IgD-negative memory B cell (primary cell): ENCODE results near the gene ZNF620. TPM values are rescaled to one million over a fixed set of nuclear protein-coding genes. Genes with fewer than 3 reads are reported as not detected.
"Not testable (repeated sequence)": the region's sequence is repeated elsewhere in the genome, so short reads cannot be mapped to it uniquely, and the experiment has no call there.

Experiments used
- H3K27ac Mint-ChIP-seq, 3 donors: one replicate each; pipeline ENCODE4 v1.8.0; 2020 to 2022; ENCODE audit warnings: mild to moderate bottlenecking in 3 of 3, mixed read lengths in 3 of 3, moderate library complexity in 1 of 3
- H3K27me3 Mint-ChIP-seq: one replicate; pipeline ENCODE4 v1.8.0; 2021; ENCODE audit warnings: mixed read lengths
- H3K36me3 Mint-ChIP-seq: one replicate; pipeline ENCODE4 v1.8.0; 2020; ENCODE audit warnings: mild to moderate bottlenecking, mixed read lengths
- H3K4me1 Mint-ChIP-seq, 3 donors: one replicate each; pipeline ENCODE4 v1.8.0; 2020 to 2022; ENCODE audit warnings: mixed read lengths in 3 of 3, mild to moderate bottlenecking in 1 of 3
- H3K4me3 Mint-ChIP-seq, 4 donors: one replicate each; pipeline ENCODE4 v1.8.0; 2020 to 2022; ENCODE audit warnings: mild to moderate bottlenecking in 4 of 4, mixed read lengths in 4 of 4, moderate library complexity in 3 of 4
- H3K9me3 Mint-ChIP-seq, 3 donors: one replicate each; pipeline ENCODE4 v1.8.0; 2020 to 2021; ENCODE audit warnings: mixed read lengths in 3 of 3, mild to moderate bottlenecking in 1 of 3
- polyA plus RNA-seq: library from polyadenylated mRNA; unstranded; fragments of 300-500 nt; fragmentation: Illumina TruSeq; gene quantifications from one replicate; pipeline ENCODE4 v1.2.3, GENCODE V29; 2021

ZNF620 gene
- polyA plus RNA-seq = 3.1 TPM

GRCh38 chr3:40505599-40506462, at the start of gene ZNF620:
Gene ZNF620 (plus strand): TSS chr3:40506039. CDS start chr3:40506353, 314 bp downstream.
- Mint-ChIP-seq H3K27me3 (no peaks in the 10 kb centered on the region), H3K36me3 (peaks cover 4% of the 10 kb centered on the region), H3K9me3 (no peaks in the 10 kb centered on the region)

GRCh38 chr3:40456279-40456939, 49.4 kb upstream of the ZNF620 start:
- no peaks in the 10 kb centered on the region for H3K36me3 Mint-ChIP-seq
- no peaks in the 10 kb centered on the region for H3K9me3 Mint-ChIP-seq
- peak overlapping the region; percentile 84 to 97 (median 94) for H3K4me3 Mint-ChIP-seq
- peak overlapping the region; percentile 78 to 95 (median 95) for H3K27ac Mint-ChIP-seq
- H3K4me1 Mint-ChIP-seq = peaks cover 23 to 29% (median 28%) of the 10 kb centered on the region in 3 donors
- no peaks in the 10 kb centered on the region for H3K27me3 Mint-ChIP-seq

More at GRCh38 chr3:40505599-40506462, at the start of gene ZNF620:
- H3K4me3 Mint-ChIP-seq = peak within 1 kb of the TSS; percentile 94 to 99 (median 97)
- H3K27ac Mint-ChIP-seq = peak within 1 kb of the TSS in 2 of 3 donors; percentile 88 to 98
- H3K4me1 Mint-ChIP-seq = peaks cover 6 to 11% (median 8%) of the 10 kb centered on the region in 3 donors

DNA sequence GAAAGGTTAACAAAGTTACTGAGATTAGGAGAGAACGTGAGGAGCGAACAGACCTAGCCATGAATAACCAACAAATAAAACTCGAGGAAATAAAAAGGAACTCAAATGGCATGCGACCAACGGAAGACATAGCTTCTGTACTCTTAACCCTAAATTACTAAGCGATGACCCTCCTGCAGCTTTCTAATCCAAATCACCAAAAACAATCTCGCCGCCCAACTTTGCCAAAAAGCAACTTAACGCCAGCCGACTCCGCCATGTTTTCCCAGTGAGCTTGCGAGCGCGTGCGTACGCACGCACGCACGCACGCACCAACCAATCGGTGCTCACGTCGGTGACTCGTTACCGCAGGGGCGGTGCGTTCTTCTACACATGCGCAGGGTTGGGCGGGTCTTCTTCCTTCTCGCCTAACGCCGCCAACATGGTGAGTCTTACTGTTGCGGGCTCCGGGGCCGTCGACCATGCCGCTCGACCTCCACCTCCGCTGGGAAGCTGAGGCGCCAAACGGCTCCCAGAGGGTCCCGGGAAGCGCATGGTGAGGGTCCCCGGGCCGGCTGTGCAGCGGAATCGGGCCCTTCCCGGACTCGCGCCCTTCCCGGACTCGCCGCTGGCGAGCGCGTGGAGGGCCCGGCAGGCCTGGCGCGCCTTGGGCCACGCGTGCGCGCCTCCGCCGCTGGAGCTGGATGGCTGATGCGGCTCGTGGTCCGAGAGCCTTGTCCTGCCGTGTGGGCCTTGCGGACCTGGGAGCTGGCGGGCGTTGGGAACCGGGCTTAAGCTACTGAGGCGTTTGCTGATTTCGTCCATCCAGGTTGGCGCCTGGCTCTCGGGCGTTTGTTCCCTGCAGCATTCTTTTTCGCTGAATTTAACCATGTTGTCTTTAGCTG, 48.7 kb upstream of the ZNF620 start, which contains the start of gene RPL14:
Gene RPL14, plus strand, starts transcription at position 400 of the 884 bp plus-strand sequence. Its CDS starts 133 bp downstream, at position 533.
- H3K27me3 Mint-ChIP-seq = no peaks in the 10 kb centered on the region
- H3K27ac Mint-ChIP-seq = peak within 1 kb of the TSS; percentile 78 to 95 (median 95)
- peaks cover 2% of the 10 kb centered on the region for H3K36me3 Mint-ChIP-seq
- peaks cover 22 to 34% (median 27%) of the 10 kb centered on the region in 3 donors for H3K4me1 Mint-ChIP-seq
- no peaks in the 10 kb centered on the region for H3K9me3 Mint-ChIP-seq
- H3K4me3 Mint-ChIP-seq = peak within 1 kb of the TSS; percentile 84 to 97 (median 94)

DNA sequence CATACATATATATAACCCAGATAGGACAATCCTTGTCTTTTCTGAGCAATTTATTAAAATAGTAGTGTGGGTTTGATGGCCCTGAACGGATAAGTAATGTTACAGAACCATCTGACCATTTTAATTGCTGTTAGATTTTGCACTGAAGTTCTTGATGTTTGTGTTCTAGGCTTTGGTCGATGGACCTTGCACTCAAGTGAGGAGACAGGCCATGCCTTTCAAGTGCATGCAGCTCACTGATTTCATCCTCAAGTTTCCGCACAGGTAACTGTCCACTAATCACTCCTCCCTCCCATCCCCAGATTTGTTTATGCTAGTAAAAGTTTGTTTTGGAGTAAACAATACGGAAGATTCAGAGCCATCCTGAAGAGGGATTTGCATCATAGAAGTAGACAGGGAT, 47.4 kb upstream of the ZNF620 start:
- Mint-ChIP-seq H3K9me3 (no peaks in the 10 kb centered on the region), H3K4me3 (peak overlapping the region; percentile 84 to 96 (median 91)), H3K4me1 (peaks cover 12 to 27% (median 18%) of the 10 kb centered on the region in 3 donors), H3K27me3 (no peaks in the 10 kb centered on the region), H3K27ac (peak overlapping the region; percentile 59 to 95 (median 76)), H3K36me3 (peaks cover 3% of the 10 kb centered on the region)

GRCh38 chr3:40460481-40460880, 45.4 kb upstream of the ZNF620 start:
- not testable (repeated sequence) for H3K36me3 Mint-ChIP-seq, H3K4me3 Mint-ChIP-seq, H3K27me3 Mint-ChIP-seq, H3K27ac Mint-ChIP-seq, H3K9me3 Mint-ChIP-seq
- H3K4me1 Mint-ChIP-seq = peaks cover 12 to 25% (median 18%) of the 10 kb centered on the region in 3 donors

GRCh38 chr3:40461161-40461560, 44.7 kb upstream of the ZNF620 start:
- H3K27ac Mint-ChIP-seq = peak overlapping the region in 1 of 3 donors; percentile 7
- H3K4me1 Mint-ChIP-seq = peaks cover 14 to 20% (median 18%) of the 10 kb centered on the region in 3 donors
- no peaks in the 10 kb centered on the region for H3K27me3 Mint-ChIP-seq
- no peaks in the 10 kb centered on the region for H3K9me3 Mint-ChIP-seq
- peaks cover 3% of the 10 kb centered on the region for H3K36me3 Mint-ChIP-seq
- H3K4me3 Mint-ChIP-seq = no peak overlapping the region

- H3K27ac Mint-ChIP-seq, H3K9me3 Mint-ChIP-seq, H3K27me3 Mint-ChIP-seq, H3K36me3 Mint-ChIP-seq: not testable (repeated sequence)
- H3K4me3 Mint-ChIP-seq = peak overlapping the region in 1 of 4 donors; percentile 60
- H3K4me1 Mint-ChIP-seq = peaks cover 10 to 14% (median 13%) of the 10 kb centered on the region in 3 donors
These were observed 43.0 kb upstream of the ZNF620 start for GRCh38 chr3:40462838-40463237.

GRCh38 chr3:40463579-40463978, 42.3 kb upstream of the ZNF620 start:
- Mint-ChIP-seq H3K27ac (no peak overlapping the region), H3K4me1 (peaks cover 6% of the 10 kb centered on the region in 3 donors), H3K9me3 (no peaks in the 10 kb centered on the region), H3K36me3 (peaks cover 3% of the 10 kb centered on the region), H3K4me3 (no peak overlapping the region), H3K27me3 (no peaks in the 10 kb centered on the region)

DNA sequence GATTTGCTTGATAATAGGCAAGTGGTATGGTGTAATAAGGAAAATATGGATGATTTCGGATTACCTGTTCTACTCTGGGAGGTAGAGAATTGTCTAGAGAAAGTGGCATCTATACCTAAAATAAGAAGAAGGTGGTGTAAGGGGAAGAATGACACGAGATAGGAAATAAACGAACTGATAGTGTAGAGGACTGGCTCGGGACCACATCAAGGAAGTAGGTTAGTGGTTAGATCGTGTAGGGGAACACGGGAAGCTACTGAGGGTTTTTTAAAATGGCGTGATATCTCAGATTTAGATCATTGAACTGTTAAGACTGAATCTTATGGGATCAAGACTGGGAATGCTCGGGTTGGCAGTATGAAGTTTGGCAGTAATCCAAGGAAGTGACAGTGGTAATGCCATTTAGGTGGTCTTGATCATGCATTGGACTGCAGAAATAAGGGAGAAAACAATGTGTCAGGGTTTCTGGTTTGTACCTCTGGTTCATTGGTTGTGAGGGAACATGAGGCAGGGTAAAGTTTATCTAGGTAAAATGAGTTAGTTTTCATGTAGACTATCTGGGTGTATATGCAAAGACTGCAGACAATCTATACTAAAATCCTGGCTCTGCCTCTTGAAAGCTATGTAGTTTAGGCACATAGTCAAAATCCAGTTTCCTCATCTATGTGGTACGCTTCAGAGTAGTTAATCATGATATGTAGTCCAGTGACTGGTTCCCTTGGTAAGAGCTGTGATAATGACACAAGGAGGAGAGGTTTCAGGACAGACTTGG, 41.3 kb upstream of the ZNF620 start:
- Mint-ChIP-seq H3K27me3 (no peaks in the 10 kb centered on the region), H3K4me3 (peak overlapping the region in 3 of 4 donors; percentile 6 to 22 (median 10)), H3K27ac (peak overlapping the region in 2 of 3 donors; percentile 1 to 63), H3K4me1 (peaks cover 3 to 6% (median 5%) of the 10 kb centered on the region in 3 donors), H3K36me3 (peaks cover 3% of the 10 kb centered on the region), H3K9me3 (no peaks in the 10 kb centered on the region)

GRCh38 chr3:40465111-40465407, 40.8 kb upstream of the ZNF620 start:
- Mint-ChIP-seq H3K27ac (no peak overlapping the region), H3K4me3 (no peak overlapping the region), H3K36me3 (peaks cover 3% of the 10 kb centered on the region), H3K9me3 (no peaks in the 10 kb centered on the region), H3K27me3 (no peaks in the 10 kb centered on the region), H3K4me1 (peaks cover 3 to 6% (median 5%) of the 10 kb centered on the region in 3 donors)

GRCh38 chr3:40465456-40465855, 40.4 kb upstream of the ZNF620 start:
- Mint-ChIP-seq H3K27ac (peak overlapping the region in 1 of 3 donors; percentile 51), H3K4me1 (peaks cover 3 to 6% (median 5%) of the 10 kb centered on the region in 3 donors), H3K27me3 (no peaks in the 10 kb centered on the region), H3K9me3 (no peaks in the 10 kb centered on the region), H3K4me3 (no peak overlapping the region), H3K36me3 (peaks cover 3% of the 10 kb centered on the region)

DNA sequence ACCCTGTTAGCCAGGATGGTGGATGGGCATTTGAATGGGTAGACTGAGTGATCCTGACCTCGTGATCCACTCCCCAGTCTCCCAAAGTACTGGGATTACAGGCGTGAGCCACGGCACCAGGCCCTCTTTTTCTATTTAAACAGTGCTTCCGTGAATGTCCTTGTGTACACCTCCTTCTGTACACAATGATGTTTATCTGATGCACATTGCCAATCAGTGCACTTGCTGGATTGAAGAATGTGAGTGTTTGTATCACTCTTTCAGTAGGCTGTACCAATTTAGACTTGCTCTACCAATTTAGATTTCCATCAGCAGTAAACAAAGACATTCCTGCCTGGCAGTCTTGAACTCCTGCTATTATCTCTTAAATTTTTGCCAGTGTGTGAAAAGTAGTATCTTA, 37.8 kb upstream of the ZNF620 start:
- Mint-ChIP-seq H3K27ac (no peak overlapping the region), H3K4me1 (peaks cover 0 to 6% (median 3%) of the 10 kb centered on the region in 3 donors), H3K36me3 (peaks cover 1% of the 10 kb centered on the region), H3K9me3 (no peaks in the 10 kb centered on the region), H3K4me3 (no peak overlapping the region), H3K27me3 (no peaks in the 10 kb centered on the region)

DNA sequence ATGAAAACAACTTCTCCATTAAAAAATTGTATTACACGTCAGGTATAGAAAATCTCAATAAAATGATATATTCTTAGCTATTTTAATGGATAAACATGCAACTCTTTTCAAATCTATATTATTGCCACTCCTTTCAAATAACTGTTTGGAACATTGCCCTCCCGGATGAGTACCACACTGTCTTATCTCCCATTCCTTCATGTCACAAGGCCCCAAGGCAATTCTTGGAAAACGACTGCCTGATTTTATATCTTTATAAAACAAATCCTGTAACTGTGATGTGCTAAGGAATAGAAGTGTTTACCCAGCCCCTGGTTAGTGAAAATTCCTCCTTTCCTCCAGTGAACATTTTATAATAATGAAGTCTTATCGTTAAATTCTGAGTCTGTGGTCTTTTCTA, 35.1 kb upstream of the ZNF620 start:
- Mint-ChIP-seq H3K27ac (no peak overlapping the region), H3K27me3 (peaks cover 3% of the 10 kb centered on the region), H3K9me3 (no peaks in the 10 kb centered on the region), H3K4me1 (peaks cover 0 to 2% (median 0%) of the 10 kb centered on the region in 3 donors), H3K4me3 (no peak overlapping the region), H3K36me3 (no peaks in the 10 kb centered on the region)
